GM06990 (cell line): ENCODE data around the gene TEX2.
"Not testable (repeated sequence)": the region's sequence is repeated elsewhere in the genome, so short reads cannot be mapped to it uniquely, and the experiment has no call there.

Source experiments
- DNase-seq: peaks from one replicate; pipeline ENCODE4 v3.0.0-alpha.2; 2011; ENCODE audit not compliant: insufficient read length; ENCODE audit errors: extremely low read depth
- H3K27me3 ChIP-seq: replicated peaks from 2 replicates; pipeline ENCODE4 v1.6.0; 2011; ENCODE audit warnings: low read length; ENCODE audit not compliant: control insufficient read depth, insufficient read depth
- H3K36me3 ChIP-seq: 2 replicates; pipeline ENCODE4 v1.5.1; 2011; ENCODE audit warnings: low read length; ENCODE audit not compliant: control insufficient read depth, insufficient read depth
- H3K4me3 ChIP-seq: replicated peaks from 2 replicates; pipeline ENCODE4 v1.5.1; 2011; ENCODE audit warnings: low read depth, mild to moderate bottlenecking, control low read depth, low read length
- CTCF ChIP-seq: IDR thresholded peaks from 2 replicates; pipeline ENCODE4 v1.5.1; 2011; ENCODE audit warnings: low read length, control low read depth, mild to moderate bottlenecking, inconsistent platforms; ENCODE audit not compliant: insufficient read depth, poor library complexity, severe bottlenecking

Gene TEX2

DNA sequence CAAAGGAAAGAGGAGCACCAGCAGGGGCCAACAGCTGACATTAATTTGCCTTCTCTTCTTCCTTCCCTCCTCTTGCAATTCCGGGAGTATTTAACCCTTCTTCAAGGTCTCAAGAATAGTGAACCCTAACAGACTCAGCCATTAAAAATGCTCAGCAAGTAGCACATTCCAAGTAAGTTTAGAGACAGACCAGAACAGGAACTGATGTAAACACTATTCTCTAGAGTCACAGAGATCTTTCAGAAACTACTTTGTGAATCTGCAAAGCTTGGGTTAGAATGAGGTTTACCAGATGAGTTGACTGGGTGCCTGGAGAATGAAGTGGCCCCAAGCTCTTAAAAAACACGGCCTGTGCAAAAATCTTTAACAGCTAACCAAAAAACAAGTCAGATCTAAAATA, 50.9 kb downstream of the TEX2 start:
- no peak for DNase-seq
- TF ChIP-seq CTCF, result no peak
- peaks cover 3% of the 10 kb centered on the region; the same call in 1 of the 2 replicates for H3K36me3 ChIP-seq
- no peaks in the 10 kb centered on the region for H3K27me3 ChIP-seq
- H3K4me3 ChIP-seq, result no peak overlapping the region

DNA sequence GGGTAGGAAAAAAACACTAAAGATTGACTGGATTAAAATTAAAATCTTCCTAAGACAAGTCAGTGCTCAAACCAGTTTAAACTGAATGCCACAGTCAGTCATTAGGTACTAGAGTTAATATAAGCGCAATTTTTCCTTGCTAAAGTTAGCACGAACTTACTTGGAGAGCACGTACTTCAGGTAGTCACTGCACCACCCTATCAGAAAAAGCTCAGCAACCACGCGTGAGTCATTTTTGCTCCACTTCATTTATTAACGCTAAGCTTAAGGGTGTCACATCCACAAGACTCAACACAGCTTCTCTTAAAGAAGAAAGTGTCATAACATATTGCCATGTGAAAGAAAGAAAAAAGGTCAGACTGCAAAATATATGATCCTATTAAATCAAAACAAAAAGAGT, 53.1 kb downstream of the TEX2 start:
- H3K4me3 ChIP-seq, result no peak overlapping the region
- TF ChIP-seq CTCF, result no peak
- DNase-seq, result no peak
- no peaks in the 10 kb centered on the region for H3K27me3 ChIP-seq
- H3K36me3 ChIP-seq, result peaks cover 3% of the 10 kb centered on the region; the same call in 1 of the 2 replicates

- Histone ChIP-seq H3K36me3 (peaks cover 3% of the 10 kb centered on the region; the same call in 1 of the 2 replicates), H3K4me3 (no peak overlapping the region)
- DNase-seq, result no peak
Measured at GRCh38 chr17:64209356-64209941, 53.6 kb downstream of the TEX2 start.

DNA sequence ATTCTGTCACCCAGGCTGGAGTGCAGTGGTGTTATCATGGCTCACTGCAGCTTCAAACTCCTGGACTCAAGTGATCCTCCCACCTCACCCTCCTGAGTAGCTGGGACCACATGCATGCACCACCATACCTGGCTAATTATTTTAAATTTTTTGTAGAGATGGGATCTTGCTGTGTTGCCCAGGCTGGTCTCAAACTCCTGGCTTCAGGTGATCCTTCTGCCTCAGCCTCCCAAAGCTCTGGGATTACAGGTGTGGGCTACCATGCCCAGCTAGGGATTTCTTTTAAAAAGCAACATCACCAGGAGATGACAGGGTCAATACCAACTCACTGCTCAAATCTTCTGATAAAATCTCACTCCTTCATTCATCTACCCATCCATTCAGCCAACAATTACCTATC, 54.4 kb downstream of the TEX2 start:
- not testable (repeated sequence) for H3K36me3 ChIP-seq, DNase-seq, H3K27me3 ChIP-seq, H3K4me3 ChIP-seq

More at GRCh38 chr17:64209356-64209941, 53.6 kb downstream of the TEX2 start:
- no peaks in the 10 kb centered on the region for H3K27me3 ChIP-seq
- TF ChIP-seq CTCF, result no peak

DNA sequence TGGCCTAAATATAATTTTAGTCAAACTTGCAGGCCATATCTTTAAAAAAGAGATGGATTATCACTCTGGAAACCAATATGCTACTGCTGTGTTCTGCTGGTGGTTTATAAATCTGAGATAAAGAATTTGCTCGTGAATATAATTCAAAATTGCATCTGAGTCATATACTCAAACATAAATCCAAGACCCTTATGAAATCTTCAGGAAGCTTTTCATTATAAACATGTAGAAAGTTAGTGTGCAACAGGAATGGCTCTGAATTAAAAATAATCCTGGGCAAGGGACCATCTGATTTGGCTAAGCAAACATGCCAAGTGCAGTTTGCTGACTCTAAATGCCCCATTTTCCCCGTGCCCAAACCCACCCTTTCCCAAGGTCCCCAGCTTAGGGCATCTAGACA, 57.3 kb downstream of the TEX2 start:
- Histone ChIP-seq H3K36me3 (no peaks in the 10 kb centered on the region), H3K4me3 (no peak overlapping the region), H3K27me3 (no peaks in the 10 kb centered on the region)
- DNase-seq, result no peak
- no peak for TF ChIP-seq CTCF

DNA sequence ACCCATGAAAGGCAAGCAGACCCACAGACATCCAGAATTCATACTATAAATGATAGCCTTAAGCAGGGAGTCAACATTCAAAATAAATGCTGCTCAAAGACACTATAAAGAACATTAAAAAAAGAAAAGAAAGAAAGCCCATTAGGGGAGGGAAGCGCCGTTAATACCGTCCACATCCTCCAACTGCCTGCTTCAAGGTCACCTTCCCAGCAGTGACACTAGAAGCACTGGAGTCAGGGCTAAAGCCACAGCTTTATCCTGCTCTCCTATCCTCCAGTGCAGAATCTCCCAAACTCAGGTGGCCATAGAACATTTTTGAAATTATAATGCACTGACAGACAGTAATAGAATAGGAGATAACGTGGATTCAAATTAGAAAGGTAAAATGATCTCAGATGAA, 59.4 kb downstream of the TEX2 start:
- no peak for DNase-seq
- no peaks in the 10 kb centered on the region for H3K36me3 ChIP-seq
- no peak overlapping the region for H3K4me3 ChIP-seq
- no peaks in the 10 kb centered on the region for H3K27me3 ChIP-seq
- no peak for TF ChIP-seq CTCF
